Measurements from ENCODE around the gene RABEP2. TPM values are rescaled to one million over a fixed set of nuclear protein-coding genes. Genes with fewer than 3 reads are reported as not detected.

Gene RABEP2
- total RNA-seq, 1 donor from 2014 or later, result 31.2 TPM

- DNase-seq (ENCODE audit: low read depth in 2 of 2), result no peak
Measured at GRCh38 chr16:28859326-28859725, 65.7 kb downstream of the RABEP2 start.

GRCh38 chr16:28858421-28858820 is 66.6 kb downstream of the RABEP2 start:
- DNase-seq (ENCODE audit: low read depth in 2 of 2), result no peak

Other genes with a start within 250 kb of the RABEP2 start
- 171 and 216 TPM in 2 replicates for gene EIF3C, start 213.8 kb downstream of the RABEP2 start, total RNA-seq
- 0.44 and 1.4 TPM in 2 replicates for gene NPIPB9, start 173.5 kb downstream of the RABEP2 start, total RNA-seq
- gene ATXN2L, start 102.2 kb downstream of the RABEP2 start, total RNA-seq, result 15.7 and 22.8 TPM in 2 replicates
- gene TUFM, start 78.9 kb downstream of the RABEP2 start, total RNA-seq, result 88.9 and 94.6 TPM in 2 replicates
- 8.1 and 9.9 TPM in 2 replicates for gene SH2B1, start 61.4 kb downstream of the RABEP2 start, total RNA-seq
- gene ATP2A1, start 46.8 kb downstream of the RABEP2 start, total RNA-seq, result under 0.01 TPM in 2 replicates
- 0.20 TPM in 1 of 2 replicates, not detected in the other for gene CD19, start 6.7 kb upstream of the RABEP2 start, total RNA-seq
- gene NFATC2IP, start 25.7 kb upstream of the RABEP2 start, total RNA-seq, result 16.8 and 21.0 TPM in 2 replicates
- 21.4 and 26.0 TPM in 2 replicates for gene SPNS1, start 49.5 kb upstream of the RABEP2 start, total RNA-seq
- 0.22 and 0.79 TPM in 2 replicates for gene LAT, start 59.8 kb upstream of the RABEP2 start, total RNA-seq